Panc1 (cell line): Measurements from ENCODE around the gene FAM237B. TPM values are rescaled to one million over a fixed set of nuclear protein-coding genes. Genes with fewer than 3 reads are reported as not detected.

Source experiments
- ATAC-seq: fragments of 200-7000 bp; cut with Tn5 transposase; 2 replicates; pipeline ENCODE4 v1.9.1; 2020; ENCODE audit warnings: mild to moderate bottlenecking, moderate library complexity
- BruUV-seq: library from RNA; stranded (reverse); fragments of 400-500 nt; replicated peaks from 2 replicates; lab custom pipeline; 2021; lab: Mats Ljungman, UMichigan
- CTCF ChIA-PET: fragments of 300-600 bp; sonication (Branson Sonifier 250); formaldehyde crosslinking; loops from one replicate; lab custom pipeline; 2022; ENCODE audit warnings: antibody characterized with exemption; lab: Charles Lee
- POLR2A ChIA-PET: fragments of 300-600 bp; sonication (Branson Sonifier 250); formaldehyde crosslinking; loops from one replicate; lab custom pipeline; 2022; ENCODE audit warnings: antibody characterized with exemption; lab: Charles Lee
- DNase-seq: peaks from one replicate; pipeline ENCODE4 v3.0.0-alpha.2; 2010; ENCODE audit warnings: low read depth, low spot score
- H3K27ac ChIP-seq: 2 replicates; pipeline ENCODE4 v1.5.1; 2011; ENCODE audit warnings: mild to moderate bottlenecking, low read length, inconsistent platforms
- H3K27me3 ChIP-seq: fragments of 200-500 bp; sonication (Bioruptor generic); 2 replicates; pipeline ENCODE4 v1.6.0; 2014; ENCODE audit warnings: low read length, inconsistent platforms; ENCODE audit not compliant: control insufficient read depth, insufficient read depth
- H3K36me3 ChIP-seq: fragments of 200-500 bp; sonication (Bioruptor generic); 2 replicates; pipeline ENCODE4 v1.5.1; 2014; ENCODE audit warnings: inconsistent platforms, mild to moderate bottlenecking, low read length, moderate library complexity; ENCODE audit not compliant: control insufficient read depth, insufficient read depth
- H3K4me1 ChIP-seq: 2 replicates; pipeline ENCODE4 v1.5.1; 2011; ENCODE audit warnings: inconsistent platforms, mild to moderate bottlenecking, low read length, moderate library complexity; ENCODE audit not compliant: control insufficient read depth, insufficient read depth
- H3K4me3 ChIP-seq, 2 experiments: 2 replicates each; pipeline ENCODE4 v1.5.1; 2011 to 2012; ENCODE audit warnings: low read depth in 2 of 2, low read length in 2 of 2, mild to moderate bottlenecking in 2 of 2, inconsistent platforms in 1 of 2, moderate library complexity in 1 of 2
- H3K9me3 ChIP-seq: fragments of 200-500 bp; sonication (Bioruptor generic); 2 replicates; pipeline ENCODE4 v1.5.1; 2014; ENCODE audit warnings: low read depth, mild to moderate bottlenecking, inconsistent platforms, low read length, moderate library complexity; ENCODE audit not compliant: control insufficient read depth, insufficient read depth
- CTCF ChIP-seq: fragments of 450-650 bp; IDR thresholded peaks from 2 replicates; pipeline ENCODE4 v1.5.1; 2017; ENCODE audit warnings: mild to moderate bottlenecking
- POLR2AphosphoS5 ChIP-seq: IDR thresholded peaks from 2 replicates; pipeline ENCODE4 v1.6.1; 2012; ENCODE audit warnings: mild to moderate bottlenecking, low read depth, low read length, moderate library complexity
- REST ChIP-seq, 2 experiments: IDR thresholded peaks; 2 replicates each; pipeline ENCODE4 v1.6.1; 2011 to 2012; ENCODE audit warnings: low read depth in 2 of 2, control low read depth in 1 of 2, low read length in 1 of 2, mild to moderate bottlenecking in 1 of 2, moderate library complexity in 1 of 2; ENCODE audit not compliant: insufficient read depth in 1 of 2
- SIN3A ChIP-seq: IDR thresholded peaks from 2 replicates; pipeline ENCODE4 v1.6.1; 2012; ENCODE audit warnings: low read depth, mild to moderate bottlenecking, low read length, moderate library complexity, borderline replicate concordance; ENCODE audit not compliant: insufficient read depth
- TCF7L2 ChIP-seq: IDR thresholded peaks from 2 replicates; pipeline ENCODE4 v1.6.1; 2011; ENCODE audit warnings: mild to moderate bottlenecking, low read depth, low read length, inconsistent platforms
- in situ Hi-C: cut with HindIII; loops from 2 replicates; pipeline ENCODE4 v1.10.0; 2016; ENCODE audit warnings: low sequenced_read_pairs, low pct_unique_long_range_greater_than_20kb
- intact Hi-C: fragments of 100-400 bp; cut with micrococcal nuclease; formaldehyde crosslinking; loops from one replicate; pipeline ENCODE4 v1.10.0; 2022; ENCODE audit not compliant: unreplicated experiment
- total RNA-seq: library from RNA; stranded (reverse); gene quantifications from one replicate; pipeline ENCODE4 v1.2.1, GENCODE V29; 2021; ENCODE audit not compliant: unreplicated experiment

Gene FAM237B
- total RNA-seq, 1 experiment from 2014 or later = not detected

GRCh38 chr7:90274161-90274560 lies 46.9 kb downstream of the FAM237B start:
- TF ChIP-seq CTCF (no peak), SIN3A (no peak), POLR2AphosphoS5 (no peak), REST (IDR thresholded peaks at IDR 0.05; ENCODE audit: insufficient read depth in 1 of 2, low read depth in 2 of 2, low read length in 1 of 2) (no peak), TCF7L2 (no peak)
- H3K9me3 ChIP-seq = no peaks in the 10 kb centered on the region
- H3K4me1 ChIP-seq = no peaks in the 10 kb centered on the region
- intact Hi-C loops = no loop called here
- H3K36me3 ChIP-seq = no peaks in the 10 kb centered on the region
- in situ Hi-C loops = no loop called here
- no TSS peak for BruUV-seq
- DNase-seq (no peak), ATAC-seq (no peak)
- no peaks in the 10 kb centered on the region for H3K27me3 ChIP-seq
- CTCF ChIA-PET = no interaction called here
- H3K4me3 ChIP-seq = no peak overlapping the region
- no peak overlapping the region for H3K27ac ChIP-seq
- POLR2A ChIA-PET = no interaction called here

- POLR2A ChIA-PET = no interaction called here
- ATAC-seq = no peak
- Histone ChIP-seq H3K27me3 (no peaks in the 10 kb centered on the region), H3K4me1 (no peaks in the 10 kb centered on the region), H3K27ac (no peak overlapping the region), H3K36me3 (no peaks in the 10 kb centered on the region), H3K9me3 (no peaks in the 10 kb centered on the region), H3K4me3 (no peak overlapping the region)
- no TSS peak for BruUV-seq
- in situ Hi-C loops (no loop called here), intact Hi-C loops (no loop called here)
- TF ChIP-seq SIN3A (no peak), REST (IDR thresholded peaks at IDR 0.05; ENCODE audit: insufficient read depth in 1 of 2, low read depth in 2 of 2, low read length in 1 of 2) (no peak), POLR2AphosphoS5 (no peak), CTCF (no peak), TCF7L2 (no peak)
- no peak for DNase-seq
- CTCF ChIA-PET = no interaction called here
Measured at GRCh38 chr7:90272242-90272641, 48.9 kb downstream of the FAM237B start.
